ENCODE measurements around the gene VEZF1.

The VEZF1 gene

GRCh38 chr17:57999496-58000017 lies 11.5 kb upstream of the VEZF1 start:
- DNase-seq (ENCODE audit: low read depth, low spot score): no peak

GRCh38 chr17:57999010-57999495 lies 11.0 kb upstream of the VEZF1 start:
- no peak for DNase-seq (ENCODE audit: low read depth, low spot score)

- no peak for DNase-seq (ENCODE audit: low read depth, low spot score)
Measured at GRCh38 chr17:57997085-57997809, 9.2 kb upstream of the VEZF1 start.

GRCh38 chr17:57995076-57995956 lies 7.3 kb upstream of the VEZF1 start:
- DNase-seq (ENCODE audit: low read depth, low spot score): no peak

GRCh38 chr17:57994436-57994835 lies 6.4 kb upstream of the VEZF1 start:
- no peak for DNase-seq (ENCODE audit: low read depth, low spot score)

GRCh38 chr17:57993471-57994365 lies 5.7 kb upstream of the VEZF1 start:
- DNase-seq (ENCODE audit: low read depth, low spot score): no peak

- DNase-seq (ENCODE audit: low read depth, low spot score): no peak
Measured at GRCh38 chr17:57991537-57991936, 3.5 kb upstream of the VEZF1 start.

- DNase-seq (ENCODE audit: low read depth, low spot score): no peak
Measured at GRCh38 chr17:57990037-57990436, 2.0 kb upstream of the VEZF1 start.

- no peak for DNase-seq (ENCODE audit: low read depth, low spot score)
Measured at GRCh38 chr17:57988301-57989250, 522 bp upstream of the VEZF1 start.

GRCh38 chr17:57986841-57987580 lies 1.0 kb downstream of the VEZF1 start:
- DNase-seq (ENCODE audit: low read depth, low spot score): no peak

- no peak for DNase-seq (ENCODE audit: low read depth, low spot score)
Measured at GRCh38 chr17:57985675-57985974, 2.4 kb downstream of the VEZF1 start.

GRCh38 chr17:57984936-57985674 lies 2.9 kb downstream of the VEZF1 start:
- DNase-seq (ENCODE audit: low read depth, low spot score): no peak

GRCh38 chr17:57984261-57984890 lies 3.7 kb downstream of the VEZF1 start:
- DNase-seq (ENCODE audit: low read depth, low spot score): no peak

GRCh38 chr17:57983446-57983845 lies 4.6 kb downstream of the VEZF1 start:
- DNase-seq (ENCODE audit: low read depth, low spot score): no peak

GRCh38 chr17:57982452-57983170 lies 5.4 kb downstream of the VEZF1 start:
- DNase-seq (ENCODE audit: low read depth, low spot score): no peak

GRCh38 chr17:57980522-57980921 lies 7.5 kb downstream of the VEZF1 start:
- DNase-seq (ENCODE audit: low read depth, low spot score): no peak

GRCh38 chr17:57979076-57979475 lies 9.0 kb downstream of the VEZF1 start:
- no peak for DNase-seq (ENCODE audit: low read depth, low spot score)

- DNase-seq (ENCODE audit: low read depth, low spot score): no peak
Measured at GRCh38 chr17:57976594-57976993, 11.5 kb downstream of the VEZF1 start.
